Neural cell (in vitro differentiated cells): ENCODE results near the gene IL17D. TPM values are rescaled to one million over a fixed set of nuclear protein-coding genes. Genes with fewer than 3 reads are reported as not detected.

ENCODE experiments used
- H2AFZ ChIP-seq: fragments of 200-600, 300-800 bp; sonication (generic), shearing (Covaris generic); 2 replicates; pipeline ENCODE4 v1.6.0; 2014; ENCODE audit warnings: low read depth, mild to moderate bottlenecking, antibody characterized with exemption, low read length, moderate library complexity
- H3F3A ChIP-seq: fragments of 200-600 bp; shearing (Covaris generic); 2 replicates; pipeline ENCODE4 v1.6.1; 2016; ENCODE audit warnings: mild to moderate bottlenecking, moderate library complexity, mixed read lengths, antibody characterized with exemption, low read length; ENCODE audit not compliant: insufficient read depth, poor library complexity, severe bottlenecking
- H3K27ac ChIP-seq: fragments of 200-600, 300-800 bp; sonication (generic), shearing (Covaris generic); 2 replicates; pipeline ENCODE4 v1.5.1; 2014; ENCODE audit warnings: mild to moderate bottlenecking, low read length, moderate library complexity
- H3K27me3 ChIP-seq: fragments of 300-800, 200-600 bp; sonication (generic), shearing (Covaris generic); 2 replicates; pipeline ENCODE4 v1.6.0; 2014; ENCODE audit warnings: mild to moderate bottlenecking, low read depth, low read length, moderate library complexity; ENCODE audit not compliant: insufficient read depth
- H3K36me3 ChIP-seq: fragments of 300-800, 200-600 bp; sonication (generic), shearing (Covaris generic); 2 replicates; pipeline ENCODE4 v1.5.1; 2014; ENCODE audit warnings: mild to moderate bottlenecking, antibody characterized with exemption, low read length, moderate library complexity; ENCODE audit not compliant: insufficient read depth
- H3K4me2 ChIP-seq: fragments of 300-800, 200-600 bp; sonication (generic), shearing (Covaris generic); 2 replicates; pipeline ENCODE4 v1.6.0; 2014; ENCODE audit warnings: mild to moderate bottlenecking, low read length
- H3K4me3 ChIP-seq: fragments of 300-800, 200-600 bp; sonication (generic), shearing (Covaris generic); 2 replicates; pipeline ENCODE4 v1.5.1; 2014; ENCODE audit warnings: mild to moderate bottlenecking, low read length, moderate library complexity
- H3K79me2 ChIP-seq: fragments of 200-600 bp; shearing (Covaris generic); replicated peaks from 2 replicates; pipeline ENCODE4 v1.6.0; 2014; ENCODE audit warnings: mild to moderate bottlenecking, low read length, moderate library complexity; ENCODE audit not compliant: insufficient read depth
- H3K9ac ChIP-seq: fragments of 300-800, 200-600 bp; sonication (generic), shearing (Covaris generic); 2 replicates; pipeline ENCODE4 v1.6.1; 2016; ENCODE audit warnings: mild to moderate bottlenecking, low read length, mixed read lengths
- H3K9me2 ChIP-seq: fragments of 200-600 bp; shearing (Covaris generic); 2 replicates; pipeline ENCODE4 v1.6.1; 2016; ENCODE audit warnings: mild to moderate bottlenecking, low read length, mixed read lengths; ENCODE audit not compliant: insufficient read depth
- H3K9me3 ChIP-seq: fragments of 200-600, 300-800 bp; sonication (generic), shearing (Covaris generic); 2 replicates; pipeline ENCODE4 v1.6.1; 2016; ENCODE audit warnings: mild to moderate bottlenecking, mixed run types, low read length, moderate library complexity, mixed read lengths
- H4K20me1 ChIP-seq: fragments of 200-600 bp; shearing (Covaris generic); 2 replicates; pipeline ENCODE4 v1.6.1; 2016; ENCODE audit warnings: mild to moderate bottlenecking, mixed run types; ENCODE audit not compliant: insufficient read depth
- CTCF ChIP-seq: fragments of 450-650 bp; IDR thresholded peaks from 2 replicates; pipeline ENCODE4 v1.5.1; 2014; ENCODE audit warnings: antibody characterized with exemption, mild to moderate bottlenecking, moderate library complexity; ENCODE audit not compliant: poor library complexity, severe bottlenecking
- EP300 ChIP-seq: fragments of 450-650 bp; conservative IDR thresholded peaks from 2 replicates; pipeline ENCODE4 v1.6.1; 2014; ENCODE audit warnings: antibody characterized with exemption, mild to moderate bottlenecking, moderate library complexity; ENCODE audit not compliant: poor library complexity, severe bottlenecking
- EZH2 ChIP-seq: fragments of 200-600, 300-800 bp; shearing (Covaris generic), sonication (generic); IDR thresholded peaks from 2 replicates; pipeline ENCODE4 v1.6.1; 2014; ENCODE audit warnings: antibody characterized with exemption, low read length, borderline replicate concordance, mild to moderate bottlenecking; ENCODE audit not compliant: insufficient read depth, poor library complexity, severe bottlenecking
- MXI1 ChIP-seq: fragments of 450-650 bp; conservative IDR thresholded peaks from 2 replicates; pipeline ENCODE4 v1.6.1; 2014; ENCODE audit warnings: antibody characterized with exemption, mild to moderate bottlenecking; ENCODE audit not compliant: poor library complexity, severe bottlenecking
- POLR2AphosphoS5 ChIP-seq: IDR thresholded peaks from 2 replicates; pipeline ENCODE4 v1.6.1; 2012
- RAD21 ChIP-seq: fragments of 450-650 bp; conservative IDR thresholded peaks from 2 replicates; pipeline ENCODE4 v1.6.1; 2014; ENCODE audit warnings: antibody characterized with exemption, mild to moderate bottlenecking, moderate library complexity
- REST ChIP-seq: IDR thresholded peaks from 2 replicates; pipeline ENCODE4 v1.6.1; 2012; ENCODE audit warnings: borderline replicate concordance
- SMC3 ChIP-seq: fragments of 450-650 bp; conservative IDR thresholded peaks from 2 replicates; pipeline ENCODE4 v1.6.1; 2014; ENCODE audit warnings: antibody characterized with exemption, mild to moderate bottlenecking, moderate library complexity; ENCODE audit not compliant: poor library complexity
- TAF1 ChIP-seq: IDR thresholded peaks from 2 replicates; pipeline ENCODE4 v1.6.1; 2012; ENCODE audit warnings: low read depth
- polyA plus RNA-seq: library from polyadenylated mRNA; depleted of rRNA; stranded (reverse); fragments of >200 nt; gene quantifications from 2 replicates; pipeline ENCODE4 v1.2.3, GENCODE V29; 2014

The IL17D gene
- polyA plus RNA-seq, 1 donor from 2014 or later = 14.5 TPM

GRCh38 chr13:20713751-20714150 is 10.3 kb downstream of the IL17D start:
- Histone ChIP-seq H3K9ac (no peak overlapping the region), H3K4me2 (no peak overlapping the region), H3K27ac (no peak overlapping the region), H3K9me2 (no peaks in the 10 kb centered on the region), H3K27me3 (no peaks in the 10 kb centered on the region), H3K9me3 (no peaks in the 10 kb centered on the region), H3K36me3 (no peaks in the 10 kb centered on the region), H3K79me2 (no peaks in the 10 kb centered on the region), H2AFZ (no peak overlapping the region), H3F3A (no peaks in the 10 kb centered on the region), H3K4me3 (no peak overlapping the region), H4K20me1 (no peaks in the 10 kb centered on the region)
- TF ChIP-seq MXI1 (no peak), EP300 (no peak), TAF1 (no peak), SMC3 (no peak), RAD21 (no peak), POLR2AphosphoS5 (no peak), CTCF (no peak), REST (no peak)

- H3K4me3 ChIP-seq = no peak overlapping the region
- H3K9me3 ChIP-seq = no peaks in the 10 kb centered on the region
- no peaks in the 10 kb centered on the region for H3K9me2 ChIP-seq
- no peaks in the 10 kb centered on the region for H3K27me3 ChIP-seq
- H3F3A ChIP-seq = no peaks in the 10 kb centered on the region
- H3K4me2 ChIP-seq = no peak overlapping the region
- H2AFZ ChIP-seq = no peak overlapping the region
- no peaks in the 10 kb centered on the region for H3K79me2 ChIP-seq
- TF ChIP-seq TAF1 = no peak
- TF ChIP-seq POLR2AphosphoS5 = no peak
- no peak for TF ChIP-seq CTCF
- no peak for TF ChIP-seq SMC3
- no peak for TF ChIP-seq RAD21
- no peak for TF ChIP-seq REST
- TF ChIP-seq EZH2 = no peak
- no peak for TF ChIP-seq MXI1
- no peak for TF ChIP-seq EP300
- H3K9ac ChIP-seq = no peak overlapping the region
- no peaks in the 10 kb centered on the region for H4K20me1 ChIP-seq
- no peaks in the 10 kb centered on the region for H3K36me3 ChIP-seq
- no peak overlapping the region for H3K27ac ChIP-seq
These were observed 10.7 kb downstream of the IL17D start for GRCh38 chr13:20714161-20714560.
